Caki2 (cell line): Measurements from ENCODE around the gene NXN. TPM values are rescaled to one million over a fixed set of nuclear protein-coding genes. Genes with fewer than 3 reads are reported as not detected.
"Not testable (repeated sequence)": the region's sequence is repeated elsewhere in the genome, so short reads cannot be mapped to it uniquely, and the experiment has no call there.

Experiments used
- DNase-seq: peaks from one replicate; pipeline ENCODE4 v3.0.0-alpha.2; 2015; ENCODE audit warnings: low read depth
- in situ Hi-C: cut with HindIII; loops from 2 replicates; pipeline ENCODE4 v1.10.0; 2016; ENCODE audit warnings: low sequenced_read_pairs, low pct_unique_long_range_greater_than_20kb, mixed read lengths
- total RNA-seq: library from RNA; depleted of rRNA; stranded (reverse); fragments of >200 nt; shearing (Covaris generic); gene quantifications from 2 replicates; pipeline ENCODE4 v1.2.3, GENCODE V29; 2014; ENCODE audit warnings: low replicate concordance

Gene NXN
- total RNA-seq, 1 experiment from 2014 or later: 65.7 TPM

DNA sequence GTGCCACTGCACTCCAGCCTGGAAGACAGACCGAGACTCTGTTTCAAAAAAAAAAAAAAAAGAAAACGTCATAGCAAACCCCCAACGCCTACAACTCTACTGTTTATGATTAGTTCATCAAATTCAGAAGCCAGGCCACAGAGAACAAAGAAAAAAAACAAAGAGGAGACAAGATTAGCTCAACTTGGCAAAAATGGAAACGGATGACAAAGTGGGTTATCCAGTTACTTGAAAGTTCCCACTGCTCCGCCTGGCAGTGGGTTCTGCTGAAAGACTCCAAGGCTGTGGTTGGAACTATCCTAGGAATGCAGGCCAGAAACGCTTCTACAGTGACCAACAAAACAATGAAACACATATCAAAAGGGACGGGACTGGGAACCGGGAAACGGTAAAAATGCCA is 144.3 kb downstream of the NXN start:
- DNase-seq: peak; percentile 65
- in situ Hi-C loops: no loop called here

DNA sequence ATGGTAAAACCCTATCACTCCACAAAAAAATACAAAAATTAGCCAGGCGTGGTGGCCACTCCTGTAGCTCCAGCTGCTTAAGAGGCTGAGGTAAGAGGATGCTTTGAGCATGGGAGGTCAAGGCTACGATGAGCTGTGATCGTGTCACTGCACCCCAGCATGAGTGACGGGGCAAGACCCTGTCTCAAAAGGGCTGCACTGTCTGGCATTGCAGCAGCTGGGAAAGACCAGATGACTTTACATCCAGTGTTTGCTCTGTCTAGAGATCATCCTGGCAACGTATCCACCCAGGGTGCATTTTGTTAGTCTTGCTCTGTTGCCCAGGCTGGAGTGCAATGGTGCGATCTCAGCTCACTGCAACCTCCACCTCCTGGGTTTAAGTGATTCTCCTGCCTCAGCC is 145.4 kb downstream of the NXN start:
- peak; percentile 18 for DNase-seq

DNA sequence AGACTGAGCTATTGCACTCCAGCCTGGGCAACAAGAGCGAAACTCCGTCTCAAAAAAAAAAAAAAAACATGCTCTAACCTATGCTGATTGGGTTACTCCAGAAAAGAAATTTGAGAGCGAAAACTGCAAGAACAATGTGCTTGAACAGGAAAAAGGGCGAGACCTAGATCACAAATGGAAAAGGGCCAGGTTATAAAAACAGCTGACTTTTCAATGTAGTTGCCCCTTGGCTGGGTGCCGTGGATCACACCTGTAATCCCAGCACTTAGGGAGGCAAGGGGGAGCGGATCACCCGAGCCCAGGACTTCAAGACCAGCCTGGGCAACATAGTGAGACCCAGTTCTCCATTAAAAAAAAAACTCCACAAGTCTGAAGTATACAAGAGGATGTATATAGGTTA is 148.6 kb downstream of the NXN start:
- no peak for DNase-seq
- in situ Hi-C loops: no loop called here

More for the DNA sequence above, 145.4 kb downstream of the NXN start:
- in situ Hi-C loops: no loop called here

DNA sequence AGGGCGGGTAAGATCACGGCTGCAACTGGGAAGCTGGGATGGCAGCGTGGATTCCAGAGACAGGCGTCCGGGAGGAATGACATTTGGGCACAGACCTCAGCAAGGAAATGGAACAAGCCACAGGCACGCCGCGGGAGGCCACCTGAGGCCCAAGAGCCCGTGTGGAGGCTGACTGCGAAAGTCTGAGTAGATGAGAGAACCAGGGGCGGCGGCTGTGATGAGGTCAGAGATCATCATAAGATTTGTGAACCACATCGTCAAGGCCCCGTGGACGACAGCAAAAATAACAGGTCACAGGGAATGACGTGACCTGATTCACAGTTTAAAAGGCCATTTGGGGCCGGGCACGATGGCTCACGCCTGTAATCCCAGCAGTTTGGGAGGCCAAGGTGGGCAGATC is 149.2 kb downstream of the NXN start:
- in situ Hi-C loops: no loop called here
- DNase-seq: no peak

- in situ Hi-C loops, DNase-seq: not testable (repeated sequence)
These were observed 150.0 kb downstream of the NXN start for GRCh38 chr17:829614-830013.

DNA sequence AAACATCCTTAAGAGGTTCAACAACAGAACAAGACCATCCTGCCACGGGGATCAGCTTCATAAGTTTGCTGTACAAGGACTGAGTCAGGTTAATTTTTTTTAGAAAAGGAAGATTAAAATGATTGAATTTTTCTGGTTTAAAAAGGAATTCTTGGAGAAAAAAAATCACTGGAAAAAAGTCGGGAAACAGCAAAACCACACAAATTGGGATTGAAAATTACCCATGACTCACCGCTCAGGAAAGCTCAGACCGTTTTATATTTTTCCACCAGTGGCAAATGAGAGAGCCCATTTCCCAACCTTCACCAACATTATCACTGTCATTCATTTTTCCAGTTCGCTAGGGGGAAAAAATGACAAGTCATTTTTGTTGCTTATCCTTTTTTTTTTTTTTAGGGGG is 150.8 kb downstream of the NXN start:
- DNase-seq: no peak
- in situ Hi-C loops: no loop called here

DNA sequence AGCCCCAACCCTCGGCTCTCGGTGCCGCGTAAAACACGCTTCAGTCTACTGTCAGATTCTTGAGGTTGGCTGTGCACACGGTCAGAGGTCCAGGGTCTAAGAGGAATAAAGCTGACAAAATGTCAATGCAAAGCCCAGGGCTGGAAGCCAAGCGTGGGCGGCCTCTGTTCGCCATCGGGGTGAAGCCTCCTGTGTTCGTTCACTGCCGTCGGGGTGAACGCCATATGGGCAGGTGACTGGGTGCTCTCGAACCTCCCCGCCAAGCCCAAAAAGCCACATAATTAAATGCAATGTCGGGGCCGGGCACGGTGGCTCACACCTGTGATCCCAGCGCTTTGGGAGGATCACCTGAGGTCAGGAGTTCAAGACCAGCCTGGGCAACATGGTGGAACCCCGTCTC is 152.8 kb downstream of the NXN start:
- DNase-seq: no peak
- in situ Hi-C loops: no loop called here

GRCh38 chr17:825216-825615 is 154.4 kb downstream of the NXN start:
- in situ Hi-C loops: no loop called here
- no peak for DNase-seq

DNA sequence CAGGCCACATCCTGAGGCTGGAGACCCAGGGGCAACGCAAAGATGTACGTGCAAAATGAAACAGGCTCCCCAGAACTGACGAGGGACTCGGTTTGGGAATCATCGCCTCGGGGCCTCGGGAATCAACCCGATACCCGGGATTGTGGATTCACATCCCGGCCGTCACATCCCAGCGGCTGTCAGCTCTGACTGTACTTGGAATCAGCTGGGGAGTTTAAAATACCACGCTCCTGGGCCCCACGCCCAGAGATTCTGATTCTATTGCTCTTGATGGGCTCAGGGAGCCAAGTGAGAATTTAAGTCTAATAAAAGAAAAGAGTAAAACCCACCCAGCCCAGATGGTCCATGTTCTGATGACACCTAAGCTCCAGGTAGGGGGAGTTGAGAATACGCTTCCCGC is 155.2 kb downstream of the NXN start:
- no peak for DNase-seq
- in situ Hi-C loops: no loop called here

- DNase-seq: no peak
- in situ Hi-C loops: no loop called here
These were observed 156.1 kb downstream of the NXN start for GRCh38 chr17:823501-823902.

- DNase-seq: no peak
- in situ Hi-C loops: no loop called here
These were observed 160.3 kb downstream of the NXN start for GRCh38 chr17:819251-819650.

DNA sequence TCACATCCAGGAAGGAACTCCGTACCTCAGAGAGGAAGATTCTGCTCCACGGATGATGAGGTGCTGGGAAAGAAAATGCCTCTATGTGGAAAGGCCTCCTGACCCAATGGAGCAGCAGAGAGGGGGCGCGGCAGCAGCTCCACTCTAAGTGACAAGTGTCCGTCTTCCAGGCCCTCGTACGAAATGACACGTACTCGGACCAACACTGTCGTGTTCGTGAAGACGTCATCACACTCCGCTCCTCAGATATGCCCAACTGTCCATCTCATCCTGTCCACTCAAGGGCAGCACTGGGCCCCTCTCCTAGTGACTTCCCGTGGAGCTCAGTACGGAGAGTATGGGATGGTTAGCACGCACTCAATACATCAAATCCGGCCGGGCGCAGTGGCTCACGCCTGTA is 165.2 kb downstream of the NXN start:
- no peak for DNase-seq
- in situ Hi-C loops: no loop called here

GRCh38 chr17:812638-813204 is 166.9 kb downstream of the NXN start:
- no peak for DNase-seq
- in situ Hi-C loops: no loop called here

DNA sequence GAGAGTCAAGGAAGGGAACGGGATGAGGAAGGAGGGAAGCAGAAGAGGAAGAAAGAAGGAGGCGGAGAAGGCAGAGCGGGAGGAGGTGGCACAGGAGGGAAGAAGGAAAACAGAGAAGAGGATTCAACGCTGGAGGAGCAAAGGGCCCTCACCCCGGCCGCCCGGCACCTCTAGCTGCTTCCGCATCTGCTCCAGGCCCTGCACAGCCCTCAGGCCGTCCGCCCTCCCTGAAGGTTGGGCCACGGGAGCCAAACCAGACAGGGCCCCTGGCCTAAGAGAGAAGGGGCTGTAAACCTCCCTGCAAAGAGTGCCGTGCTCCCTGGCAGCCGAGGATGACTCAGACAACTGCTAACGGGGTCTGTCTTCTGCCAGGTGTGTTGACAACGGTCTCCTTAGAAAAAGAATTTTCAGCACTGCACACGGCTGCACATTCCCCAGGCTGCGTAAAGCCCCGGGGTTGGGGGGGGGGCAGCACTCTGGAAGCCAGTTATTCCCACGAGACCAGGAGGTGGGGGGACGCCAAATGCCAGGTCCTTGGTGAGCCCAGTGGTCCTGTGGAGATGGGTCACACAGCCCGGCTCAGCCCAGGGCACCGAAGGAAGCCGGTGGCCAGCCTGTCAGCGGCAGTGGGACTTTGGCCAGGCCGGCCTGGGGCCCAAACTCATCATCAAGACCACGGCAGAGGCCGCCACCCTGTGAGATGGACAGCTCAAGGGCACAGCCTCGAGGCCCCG is 168.4 kb downstream of the NXN start:
- in situ Hi-C loops: no loop called here
- DNase-seq: no peak

GRCh38 chr17:807523-808294 is 171.9 kb downstream of the NXN start:
- in situ Hi-C loops: no loop called here
- DNase-seq: no peak

DNA sequence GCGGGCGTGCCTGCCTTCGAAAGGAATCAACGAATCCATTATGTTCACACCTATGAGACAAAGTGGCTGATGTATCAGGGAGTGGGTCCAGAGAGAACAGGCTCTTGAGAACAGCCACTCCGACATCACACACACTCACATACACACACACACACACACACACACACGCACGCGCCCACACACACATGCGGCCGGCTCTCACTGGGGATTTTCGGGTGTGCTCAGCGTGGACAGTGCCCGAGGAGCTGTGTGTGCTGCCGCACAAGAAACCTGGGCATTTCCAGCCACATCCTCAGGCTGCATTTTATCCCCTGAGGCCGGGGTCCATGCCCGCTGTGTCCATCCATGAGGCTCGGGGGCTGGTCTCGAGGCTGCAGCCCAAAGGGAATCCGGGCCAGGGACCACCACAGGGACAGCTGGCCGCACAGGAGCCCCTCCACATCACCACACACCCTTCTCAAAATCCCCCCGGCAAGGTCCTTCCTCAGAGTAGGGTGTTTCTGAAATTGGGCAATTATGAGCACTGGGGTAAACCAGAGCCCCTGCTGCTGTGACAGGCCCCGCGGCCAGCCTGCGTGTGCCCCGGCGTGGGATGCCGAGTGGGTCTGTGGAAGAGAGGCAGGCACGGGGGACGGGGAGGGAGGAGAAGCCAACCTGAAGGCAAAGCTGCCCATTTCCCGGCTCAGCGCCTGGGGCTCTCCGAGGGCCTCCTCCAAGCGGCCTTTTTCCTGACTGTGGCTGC is 172.6 kb downstream of the NXN start:
- DNase-seq: no peak
- in situ Hi-C loops: no loop called here

DNA sequence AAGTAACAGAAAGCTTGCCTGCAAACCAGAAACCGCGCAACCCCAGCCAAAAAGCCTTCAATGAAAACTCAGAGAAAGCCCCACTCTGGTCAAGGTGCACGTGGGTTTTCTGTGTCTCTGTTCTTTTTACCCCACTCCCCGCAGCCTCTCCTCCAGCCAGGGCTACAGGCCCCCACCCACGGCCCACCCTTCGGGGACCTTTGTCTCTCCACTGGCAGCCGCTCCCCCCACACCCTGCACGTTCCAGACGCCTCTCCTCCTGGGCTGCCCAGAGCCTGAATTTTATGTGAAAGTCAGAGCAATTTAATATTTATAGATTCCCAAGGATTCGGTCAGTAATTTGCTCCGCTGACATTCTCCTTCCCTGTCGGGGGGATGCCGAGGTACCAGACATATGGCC is 173.2 kb downstream of the NXN start:
- DNase-seq: no peak
- in situ Hi-C loops: no loop called here

DNA sequence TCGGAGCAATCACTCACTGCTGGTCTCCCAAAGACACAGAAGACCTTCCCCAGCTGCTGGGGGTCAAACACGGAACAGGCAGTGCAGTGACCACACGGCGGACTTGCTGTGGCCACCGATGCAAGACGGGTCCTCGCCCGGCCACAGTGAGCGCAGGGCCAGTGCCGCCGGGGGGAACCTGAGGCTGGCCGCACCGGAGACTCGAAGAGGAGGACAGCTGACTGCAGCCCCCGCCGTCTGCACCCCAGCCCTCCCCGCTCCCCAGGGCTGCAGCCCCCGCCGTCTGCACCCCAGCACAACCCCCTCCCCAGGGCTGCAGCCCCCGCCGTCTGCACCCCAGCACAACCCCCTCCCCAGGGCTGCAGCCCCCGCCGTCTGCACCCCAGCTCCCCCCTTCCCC is 173.7 kb downstream of the NXN start:
- DNase-seq, in situ Hi-C loops: not testable (repeated sequence)
